ENCODE results near the gene PIAS1.

- TF ChIP-seq, protein P1, sequence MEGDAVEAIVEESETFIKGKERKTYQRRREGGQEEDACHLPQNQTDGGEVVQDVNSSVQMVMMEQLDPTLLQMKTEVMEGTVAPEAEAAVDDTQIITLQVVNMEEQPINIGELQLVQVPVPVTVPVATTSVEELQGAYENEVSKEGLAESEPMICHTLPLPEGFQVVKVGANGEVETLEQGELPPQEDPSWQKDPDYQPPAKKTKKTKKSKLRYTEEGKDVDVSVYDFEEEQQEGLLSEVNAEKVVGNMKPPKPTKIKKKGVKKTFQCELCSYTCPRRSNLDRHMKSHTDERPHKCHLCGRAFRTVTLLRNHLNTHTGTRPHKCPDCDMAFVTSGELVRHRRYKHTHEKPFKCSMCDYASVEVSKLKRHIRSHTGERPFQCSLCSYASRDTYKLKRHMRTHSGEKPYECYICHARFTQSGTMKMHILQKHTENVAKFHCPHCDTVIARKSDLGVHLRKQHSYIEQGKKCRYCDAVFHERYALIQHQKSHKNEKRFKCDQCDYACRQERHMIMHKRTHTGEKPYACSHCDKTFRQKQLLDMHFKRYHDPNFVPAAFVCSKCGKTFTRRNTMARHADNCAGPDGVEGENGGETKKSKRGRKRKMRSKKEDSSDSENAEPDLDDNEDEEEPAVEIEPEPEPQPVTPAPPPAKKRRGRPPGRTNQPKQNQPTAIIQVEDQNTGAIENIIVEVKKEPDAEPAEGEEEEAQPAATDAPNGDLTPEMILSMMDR (tag by site-specific recombination; IDR thresholded peaks at IDR 0.05), result no peak
- no peak for TF ChIP-seq ZNF324 (tag by site-specific recombination; IDR thresholded peaks at IDR 0.05)
- TF ChIP-seq ZNF366 (tag by site-specific recombination; conservative IDR thresholded peaks at IDR 0.05), result no peak
- TF ChIP-seq KLF8 (tag by site-specific recombination; IDR thresholded peaks at IDR 0.05), result no peak
- no peak for TF ChIP-seq ZNF169 (tag by site-specific recombination; IDR thresholded peaks at IDR 0.05)
- TF ChIP-seq, protein P2, sequence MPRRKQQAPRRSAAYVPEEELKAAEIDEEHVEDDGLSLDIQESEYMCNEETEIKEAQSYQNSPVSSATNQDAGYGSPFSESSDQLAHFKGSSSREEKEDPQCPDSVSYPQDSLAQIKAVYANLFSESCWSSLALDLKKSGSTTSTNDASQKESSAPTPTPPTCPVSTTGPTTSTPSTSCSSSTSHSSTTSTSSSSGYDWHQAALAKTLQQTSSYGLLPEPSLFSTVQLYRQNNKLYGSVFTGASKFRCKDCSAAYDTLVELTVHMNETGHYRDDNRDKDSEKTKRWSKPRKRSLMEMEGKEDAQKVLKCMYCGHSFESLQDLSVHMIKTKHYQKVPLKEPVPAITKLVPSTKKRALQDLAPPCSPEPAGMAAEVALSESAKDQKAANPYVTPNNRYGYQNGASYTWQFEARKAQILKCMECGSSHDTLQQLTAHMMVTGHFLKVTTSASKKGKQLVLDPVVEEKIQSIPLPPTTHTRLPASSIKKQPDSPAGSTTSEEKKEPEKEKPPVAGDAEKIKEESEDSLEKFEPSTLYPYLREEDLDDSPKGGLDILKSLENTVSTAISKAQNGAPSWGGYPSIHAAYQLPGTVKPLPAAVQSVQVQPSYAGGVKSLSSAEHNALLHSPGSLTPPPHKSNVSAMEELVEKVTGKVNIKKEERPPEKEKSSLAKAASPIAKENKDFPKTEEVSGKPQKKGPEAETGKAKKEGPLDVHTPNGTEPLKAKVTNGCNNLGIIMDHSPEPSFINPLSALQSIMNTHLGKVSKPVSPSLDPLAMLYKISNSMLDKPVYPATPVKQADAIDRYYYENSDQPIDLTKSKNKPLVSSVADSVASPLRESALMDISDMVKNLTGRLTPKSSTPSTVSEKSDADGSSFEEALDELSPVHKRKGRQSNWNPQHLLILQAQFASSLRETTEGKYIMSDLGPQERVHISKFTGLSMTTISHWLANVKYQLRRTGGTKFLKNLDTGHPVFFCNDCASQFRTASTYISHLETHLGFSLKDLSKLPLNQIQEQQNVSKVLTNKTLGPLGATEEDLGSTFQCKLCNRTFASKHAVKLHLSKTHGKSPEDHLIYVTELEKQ (tag by site-specific recombination; IDR thresholded peaks at IDR 0.05; ENCODE audit: borderline replicate concordance), result no peak
- no peak for TF ChIP-seq ZBTB21 (tag by site-specific recombination; IDR thresholded peaks at IDR 0.05)
- TF ChIP-seq, protein P3, sequence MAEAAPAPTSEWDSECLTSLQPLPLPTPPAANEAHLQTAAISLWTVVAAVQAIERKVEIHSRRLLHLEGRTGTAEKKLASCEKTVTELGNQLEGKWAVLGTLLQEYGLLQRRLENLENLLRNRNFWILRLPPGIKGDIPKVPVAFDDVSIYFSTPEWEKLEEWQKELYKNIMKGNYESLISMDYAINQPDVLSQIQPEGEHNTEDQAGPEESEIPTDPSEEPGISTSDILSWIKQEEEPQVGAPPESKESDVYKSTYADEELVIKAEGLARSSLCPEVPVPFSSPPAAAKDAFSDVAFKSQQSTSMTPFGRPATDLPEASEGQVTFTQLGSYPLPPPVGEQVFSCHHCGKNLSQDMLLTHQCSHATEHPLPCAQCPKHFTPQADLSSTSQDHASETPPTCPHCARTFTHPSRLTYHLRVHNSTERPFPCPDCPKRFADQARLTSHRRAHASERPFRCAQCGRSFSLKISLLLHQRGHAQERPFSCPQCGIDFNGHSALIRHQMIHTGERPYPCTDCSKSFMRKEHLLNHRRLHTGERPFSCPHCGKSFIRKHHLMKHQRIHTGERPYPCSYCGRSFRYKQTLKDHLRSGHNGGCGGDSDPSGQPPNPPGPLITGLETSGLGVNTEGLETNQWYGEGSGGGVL (tag by site-specific recombination; IDR thresholded peaks at IDR 0.05), result no peak
- TF ChIP-seq ZNF133 (tag by site-specific recombination; IDR thresholded peaks at IDR 0.05), result no peak
Observed at GRCh38 chr15:68031404-68031803, 22.7 kb upstream of the PIAS1 start.

Data from HEK293 (cell line).